Measurements from ENCODE around the gene PAIP2.

PAIP2 gene

DNA sequence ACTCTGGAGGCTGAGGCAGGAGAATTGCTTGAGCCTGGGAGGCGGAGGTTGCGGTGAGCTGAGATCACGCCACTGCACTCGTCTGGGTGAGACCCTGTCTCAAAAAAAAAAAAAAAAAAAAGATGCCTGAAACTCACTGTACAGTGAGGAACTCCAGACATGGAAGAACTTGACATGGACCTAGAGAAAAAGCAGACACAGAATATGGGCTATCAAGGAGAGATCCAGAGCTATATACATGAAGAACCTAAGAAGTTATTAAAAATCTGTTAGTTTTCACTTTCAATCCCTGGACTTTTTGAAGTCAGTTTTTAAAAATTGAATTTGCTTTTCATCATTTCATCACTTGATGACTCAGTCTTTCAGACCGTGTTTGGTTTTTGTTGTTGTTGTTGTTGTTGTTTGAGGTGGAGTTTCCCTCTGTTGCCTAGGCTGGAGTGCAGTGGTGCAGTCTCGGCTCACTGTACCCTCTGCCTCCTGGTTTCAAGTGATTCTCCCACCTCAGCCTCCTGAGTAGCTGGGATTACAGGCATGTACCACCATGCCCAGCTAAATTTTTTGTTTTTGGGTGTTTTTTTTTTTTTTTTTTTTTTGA is 20.3 kb downstream of the PAIP2 start:
- H3K36me3 ChIP-seq (replicated peaks in 1 of 2; ENCODE audit: control insufficient read depth in 2 of 2, insufficient read depth in 2 of 2, low read length in 2 of 2) = peaks cover 16 to 84% of the 10 kb centered on the region in 2 donors
- no peak overlapping the region for H3K18ac ChIP-seq (ENCODE audit: low read length)
- H3K4me1 ChIP-seq (ENCODE audit: control insufficient read depth in 2 of 2, insufficient read depth in 1 of 2, low read depth in 1 of 2, low read length in 2 of 2) = no peaks in the 10 kb centered on the region
- no peak overlapping the region for H2BK12ac ChIP-seq (ENCODE audit: low read length)
- DNase-seq (ENCODE audit: low spot score) = no peak
- no peak overlapping the region for H4K8ac ChIP-seq (ENCODE audit: low read depth, low read length)
- H2BK120ac ChIP-seq (ENCODE audit: low read depth, low read length) = no peak overlapping the region
- no peak overlapping the region for H2BK15ac ChIP-seq (ENCODE audit: low read length)
- no peak overlapping the region for H2AFZ ChIP-seq (ENCODE audit: low read length)
- no CpG with 5 or more reads among the region's 6 CpGs for WGBS, 2 donors (ENCODE audit: extremely low coverage in 2 of 2, insufficient read length in 2 of 2, insufficient replicate concordance in 1 of 2)
- H3K4ac ChIP-seq (ENCODE audit: low read length) = no peak overlapping the region
- no peak overlapping the region for H3K9ac ChIP-seq (ENCODE audit: low read depth, low read length, poor library complexity)
- H3K4me3 ChIP-seq (ENCODE audit: low read length in 2 of 2) = no peak overlapping the region
- no peak overlapping the region for H2BK5ac ChIP-seq (ENCODE audit: low read length)
- no peaks in the 10 kb centered on the region for H3K27me3 ChIP-seq (ENCODE audit: control insufficient read depth in 3 of 3, insufficient read depth in 3 of 3, low read depth in 1 of 3, low read length in 3 of 3)
- H2AK5ac ChIP-seq (ENCODE audit: low read depth, low read length) = no peak overlapping the region
- H3K27ac ChIP-seq (replicated peaks; ENCODE audit: low read length) = no peak overlapping the region
- no peak overlapping the region for H3K4me2 ChIP-seq (ENCODE audit: insufficient read depth, low read length, poor library complexity, severe bottlenecking)
- no peak overlapping the region for H4K91ac ChIP-seq (ENCODE audit: low read depth, low read length, poor library complexity)
- H3K9me3 ChIP-seq (replicated peaks in 1 of 2; ENCODE audit: control insufficient read depth in 2 of 2, insufficient read depth in 1 of 2, low read depth in 1 of 2, low read length in 2 of 2) = no peaks in the 10 kb centered on the region
- peaks cover 6% of the 10 kb centered on the region for H3K79me1 ChIP-seq (ENCODE audit: low read depth, low read length)
- no peak overlapping the region for H3K14ac ChIP-seq (ENCODE audit: low read length)
- no peak overlapping the region for H3K23ac ChIP-seq (ENCODE audit: low read depth, low read length, poor library complexity)

DNA sequence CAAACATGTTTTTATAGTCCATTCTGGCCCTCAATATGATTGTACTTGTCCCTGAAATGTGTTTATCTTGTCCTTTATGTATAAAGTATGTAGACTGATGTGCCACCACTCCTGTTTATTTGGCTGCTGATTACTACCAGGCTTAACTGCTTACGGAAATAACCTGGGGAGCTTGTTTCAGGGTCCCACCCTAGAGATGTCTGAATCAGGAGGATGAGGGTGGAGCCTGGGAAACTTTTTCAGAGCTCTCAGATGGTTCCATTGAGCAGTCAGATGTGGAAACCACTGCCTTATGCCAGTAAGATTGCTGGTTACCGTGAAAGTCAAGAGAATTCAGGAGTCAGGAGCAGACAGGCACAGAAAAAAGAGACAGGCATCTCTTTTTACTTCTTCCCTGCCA is 22.3 kb downstream of the PAIP2 start:
- Histone ChIP-seq H3K27me3 (ENCODE audit: control insufficient read depth in 3 of 3, insufficient read depth in 3 of 3, low read depth in 1 of 3, low read length in 3 of 3) (no peaks in the 10 kb centered on the region), H3K23ac (ENCODE audit: low read depth, low read length, poor library complexity) (no peak overlapping the region), H3K4me1 (ENCODE audit: control insufficient read depth in 2 of 2, insufficient read depth in 1 of 2, low read depth in 1 of 2, low read length in 2 of 2) (no peaks in the 10 kb centered on the region), H3K4me2 (ENCODE audit: insufficient read depth, low read length, poor library complexity, severe bottlenecking) (no peak overlapping the region), H3K9ac (ENCODE audit: low read depth, low read length, poor library complexity) (no peak overlapping the region), H2BK5ac (ENCODE audit: low read length) (no peak overlapping the region), H4K8ac (ENCODE audit: low read depth, low read length) (no peak overlapping the region), H3K79me1 (ENCODE audit: low read depth, low read length) (peaks cover 5% of the 10 kb centered on the region), H3K36me3 (replicated peaks in 1 of 2; ENCODE audit: control insufficient read depth in 2 of 2, insufficient read depth in 2 of 2, low read length in 2 of 2) (peaks cover 18 to 81% of the 10 kb centered on the region in 2 donors), H3K9me3 (replicated peaks in 1 of 2; ENCODE audit: control insufficient read depth in 2 of 2, insufficient read depth in 1 of 2, low read depth in 1 of 2, low read length in 2 of 2) (no peaks in the 10 kb centered on the region), H2AK5ac (ENCODE audit: low read depth, low read length) (no peak overlapping the region), H2BK12ac (ENCODE audit: low read length) (no peak overlapping the region), H4K91ac (ENCODE audit: low read depth, low read length, poor library complexity) (no peak overlapping the region), H2AFZ (ENCODE audit: low read length) (no peak overlapping the region), H3K18ac (ENCODE audit: low read length) (no peak overlapping the region), H3K4me3 (ENCODE audit: low read length in 2 of 2) (no peak overlapping the region), H3K4ac (ENCODE audit: low read length) (no peak overlapping the region), H3K27ac (replicated peaks; ENCODE audit: low read length) (no peak overlapping the region), H3K14ac (ENCODE audit: low read length) (no peak overlapping the region), H2BK120ac (ENCODE audit: low read depth, low read length) (no peak overlapping the region), H2BK15ac (ENCODE audit: low read length) (no peak overlapping the region)
- DNase-seq (ENCODE audit: low spot score) = no peak
- WGBS, 2 donors (ENCODE audit: extremely low coverage in 2 of 2, insufficient read length in 2 of 2, insufficient replicate concordance in 1 of 2) = no CpG with 5 or more reads among the region's 2 CpGs

DNA sequence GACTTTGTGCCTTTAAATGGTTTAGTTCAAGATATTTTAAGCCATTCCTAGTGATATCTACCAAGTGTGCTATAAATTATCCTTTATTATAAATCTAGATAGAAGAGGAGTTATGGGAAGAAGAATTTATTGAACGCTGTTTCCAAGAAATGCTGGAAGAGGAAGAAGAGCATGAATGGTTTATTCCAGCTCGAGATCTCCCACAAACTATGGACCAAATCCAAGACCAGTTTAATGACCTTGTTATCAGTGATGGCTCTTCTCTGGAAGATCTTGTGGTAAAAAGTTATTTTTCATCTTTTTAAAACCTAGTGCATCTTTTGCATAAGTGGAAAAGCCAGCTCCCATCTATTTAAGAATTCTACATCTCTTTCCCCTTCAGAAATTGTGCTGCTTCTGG is 22.8 kb downstream of the PAIP2 start:
- Histone ChIP-seq H3K23ac (ENCODE audit: low read depth, low read length, poor library complexity) (no peak overlapping the region), H3K18ac (ENCODE audit: low read length) (no peak overlapping the region), H3K27ac (replicated peaks; ENCODE audit: low read length) (no peak overlapping the region), H2BK15ac (ENCODE audit: low read length) (no peak overlapping the region), H3K9ac (ENCODE audit: low read depth, low read length, poor library complexity) (no peak overlapping the region), H3K4me3 (ENCODE audit: low read length in 2 of 2) (no peak overlapping the region), H3K4me2 (ENCODE audit: insufficient read depth, low read length, poor library complexity, severe bottlenecking) (no peak overlapping the region), H2BK12ac (ENCODE audit: low read length) (no peak overlapping the region), H3K79me1 (ENCODE audit: low read depth, low read length) (peaks cover 3% of the 10 kb centered on the region), H3K14ac (ENCODE audit: low read length) (no peak overlapping the region), H3K4me1 (ENCODE audit: control insufficient read depth in 2 of 2, insufficient read depth in 1 of 2, low read depth in 1 of 2, low read length in 2 of 2) (no peaks in the 10 kb centered on the region), H3K9me3 (replicated peaks in 1 of 2; ENCODE audit: control insufficient read depth in 2 of 2, insufficient read depth in 1 of 2, low read depth in 1 of 2, low read length in 2 of 2) (no peaks in the 10 kb centered on the region), H4K91ac (ENCODE audit: low read depth, low read length, poor library complexity) (no peak overlapping the region), H3K36me3 (replicated peaks in 1 of 2; ENCODE audit: control insufficient read depth in 2 of 2, insufficient read depth in 2 of 2, low read length in 2 of 2) (peaks cover 18 to 81% of the 10 kb centered on the region in 2 donors), H2AK5ac (ENCODE audit: low read depth, low read length) (no peak overlapping the region), H2BK120ac (ENCODE audit: low read depth, low read length) (no peak overlapping the region), H3K27me3 (ENCODE audit: control insufficient read depth in 3 of 3, insufficient read depth in 3 of 3, low read depth in 1 of 3, low read length in 3 of 3) (no peaks in the 10 kb centered on the region), H2BK5ac (ENCODE audit: low read length) (no peak overlapping the region), H4K8ac (ENCODE audit: low read depth, low read length) (no peak overlapping the region), H2AFZ (ENCODE audit: low read length) (no peak overlapping the region), H3K4ac (ENCODE audit: low read length) (no peak overlapping the region)
- no CpG with 5 or more reads among the region's 2 CpGs for WGBS, 2 donors (ENCODE audit: extremely low coverage in 2 of 2, insufficient read length in 2 of 2, insufficient replicate concordance in 1 of 2)
- no peak for DNase-seq (ENCODE audit: low spot score)

DNA sequence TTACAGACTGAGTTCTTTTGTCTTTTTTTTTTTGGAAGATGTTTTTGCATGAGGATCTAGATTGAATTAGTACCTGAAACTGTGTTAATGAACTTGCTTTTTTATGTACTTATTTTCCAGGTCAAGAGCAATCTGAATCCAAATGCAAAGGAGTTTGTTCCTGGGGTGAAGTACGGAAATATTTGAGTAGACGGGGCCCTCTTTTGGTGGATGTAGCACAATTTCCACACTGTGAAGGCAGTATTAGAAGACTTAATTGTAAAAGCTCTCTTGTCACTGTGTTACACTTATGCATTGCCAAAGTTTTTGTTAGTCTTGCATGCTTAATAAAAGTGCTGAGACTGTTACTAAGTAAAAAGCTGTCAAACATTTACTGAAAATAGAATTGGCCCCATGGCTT is 27.0 kb downstream of the PAIP2 start:
- Histone ChIP-seq H2BK120ac (ENCODE audit: low read depth, low read length) (no peak overlapping the region), H2BK15ac (ENCODE audit: low read length) (no peak overlapping the region), H3K14ac (ENCODE audit: low read length) (no peak overlapping the region), H3K36me3 (replicated peaks in 1 of 2; ENCODE audit: control insufficient read depth in 2 of 2, insufficient read depth in 2 of 2, low read length in 2 of 2) (peaks cover 30 to 90% of the 10 kb centered on the region in 2 donors), H4K91ac (ENCODE audit: low read depth, low read length, poor library complexity) (no peak overlapping the region), H3K27ac (replicated peaks; ENCODE audit: low read length) (no peak overlapping the region), H4K8ac (ENCODE audit: low read depth, low read length) (no peak overlapping the region), H3K79me1 (ENCODE audit: low read depth, low read length) (peaks cover 3% of the 10 kb centered on the region), H3K4ac (ENCODE audit: low read length) (no peak overlapping the region), H2BK5ac (ENCODE audit: low read length) (no peak overlapping the region), H3K4me2 (ENCODE audit: insufficient read depth, low read length, poor library complexity, severe bottlenecking) (no peak overlapping the region), H3K27me3 (ENCODE audit: control insufficient read depth in 3 of 3, insufficient read depth in 3 of 3, low read depth in 1 of 3, low read length in 3 of 3) (no peaks in the 10 kb centered on the region), H3K23ac (ENCODE audit: low read depth, low read length, poor library complexity) (no peak overlapping the region), H2AFZ (ENCODE audit: low read length) (no peak overlapping the region), H3K9me3 (replicated peaks in 1 of 2; ENCODE audit: control insufficient read depth in 2 of 2, insufficient read depth in 1 of 2, low read depth in 1 of 2, low read length in 2 of 2) (no peaks in the 10 kb centered on the region), H3K4me3 (ENCODE audit: low read length in 2 of 2) (no peak overlapping the region), H3K4me1 (ENCODE audit: control insufficient read depth in 2 of 2, insufficient read depth in 1 of 2, low read depth in 1 of 2, low read length in 2 of 2) (no peaks in the 10 kb centered on the region), H3K9ac (ENCODE audit: low read depth, low read length, poor library complexity) (no peak overlapping the region), H2AK5ac (ENCODE audit: low read depth, low read length) (no peak overlapping the region), H3K18ac (ENCODE audit: low read length) (no peak overlapping the region), H2BK12ac (ENCODE audit: low read length) (no peak overlapping the region)
- WGBS, 2 donors (ENCODE audit: extremely low coverage in 2 of 2, insufficient read length in 2 of 2, insufficient replicate concordance in 1 of 2) = no CpG with 5 or more reads among the region's 2 CpGs
- no peak for DNase-seq (ENCODE audit: low spot score)
